SK-N-SH (cell line): ENCODE results near the gene BOC.

Source experiments
- RFX5 ChIP-seq: IDR thresholded peaks from 2 replicates; pipeline ENCODE4 v1.6.1; 2012; ENCODE audit warnings: mild to moderate bottlenecking, improper control_type of control experiment, low read length
- TAF1 ChIP-seq: IDR thresholded peaks from 2 replicates; pipeline ENCODE4 v1.6.1; 2012; ENCODE audit warnings: low read depth, mild to moderate bottlenecking, low read length, moderate library complexity, borderline replicate concordance
- TF ChIP-seq, protein P1 (sequence below): fragments of 200-600 bp; sonication (generic); IDR thresholded peaks from 2 replicates; pipeline ENCODE4 v1.6.1; 2017; ENCODE audit warnings: antibody characterized with exemption, mild to moderate bottlenecking, moderate library complexity
- TF ChIP-seq, protein P2 (sequence below): IDR thresholded peaks from 2 replicates; pipeline ENCODE4 v1.4.0; 2012; ENCODE audit warnings: low read depth, borderline replicate concordance

- TF ChIP-seq, protein P1, sequence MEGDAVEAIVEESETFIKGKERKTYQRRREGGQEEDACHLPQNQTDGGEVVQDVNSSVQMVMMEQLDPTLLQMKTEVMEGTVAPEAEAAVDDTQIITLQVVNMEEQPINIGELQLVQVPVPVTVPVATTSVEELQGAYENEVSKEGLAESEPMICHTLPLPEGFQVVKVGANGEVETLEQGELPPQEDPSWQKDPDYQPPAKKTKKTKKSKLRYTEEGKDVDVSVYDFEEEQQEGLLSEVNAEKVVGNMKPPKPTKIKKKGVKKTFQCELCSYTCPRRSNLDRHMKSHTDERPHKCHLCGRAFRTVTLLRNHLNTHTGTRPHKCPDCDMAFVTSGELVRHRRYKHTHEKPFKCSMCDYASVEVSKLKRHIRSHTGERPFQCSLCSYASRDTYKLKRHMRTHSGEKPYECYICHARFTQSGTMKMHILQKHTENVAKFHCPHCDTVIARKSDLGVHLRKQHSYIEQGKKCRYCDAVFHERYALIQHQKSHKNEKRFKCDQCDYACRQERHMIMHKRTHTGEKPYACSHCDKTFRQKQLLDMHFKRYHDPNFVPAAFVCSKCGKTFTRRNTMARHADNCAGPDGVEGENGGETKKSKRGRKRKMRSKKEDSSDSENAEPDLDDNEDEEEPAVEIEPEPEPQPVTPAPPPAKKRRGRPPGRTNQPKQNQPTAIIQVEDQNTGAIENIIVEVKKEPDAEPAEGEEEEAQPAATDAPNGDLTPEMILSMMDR = no peak
- TF ChIP-seq RFX5 = no peak
- TF ChIP-seq, protein P2, sequence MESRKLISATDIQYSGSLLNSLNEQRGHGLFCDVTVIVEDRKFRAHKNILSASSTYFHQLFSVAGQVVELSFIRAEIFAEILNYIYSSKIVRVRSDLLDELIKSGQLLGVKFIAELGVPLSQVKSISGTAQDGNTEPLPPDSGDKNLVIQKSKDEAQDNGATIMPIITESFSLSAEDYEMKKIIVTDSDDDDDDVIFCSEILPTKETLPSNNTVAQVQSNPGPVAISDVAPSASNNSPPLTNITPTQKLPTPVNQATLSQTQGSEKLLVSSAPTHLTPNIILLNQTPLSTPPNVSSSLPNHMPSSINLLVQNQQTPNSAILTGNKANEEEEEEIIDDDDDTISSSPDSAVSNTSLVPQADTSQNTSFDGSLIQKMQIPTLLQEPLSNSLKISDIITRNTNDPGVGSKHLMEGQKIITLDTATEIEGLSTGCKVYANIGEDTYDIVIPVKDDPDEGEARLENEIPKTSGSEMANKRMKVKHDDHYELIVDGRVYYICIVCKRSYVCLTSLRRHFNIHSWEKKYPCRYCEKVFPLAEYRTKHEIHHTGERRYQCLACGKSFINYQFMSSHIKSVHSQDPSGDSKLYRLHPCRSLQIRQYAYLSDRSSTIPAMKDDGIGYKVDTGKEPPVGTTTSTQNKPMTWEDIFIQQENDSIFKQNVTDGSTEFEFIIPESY = no peak
- no peak for TF ChIP-seq TAF1
Observed at GRCh38 chr3:113216393-113216792, 5.0 kb downstream of the BOC start.
